ENCODE data around the gene SNU13. TPM values are rescaled to one million over a fixed set of nuclear protein-coding genes. Genes with fewer than 3 reads are reported as not detected.
"Not testable (repeated sequence)": the region's sequence is repeated elsewhere in the genome, so short reads cannot be mapped to it uniquely, and the experiment has no call there.

Gene SNU13
- total RNA-seq, 2 donors from 2014 or later, result 33.3 to 50.6 TPM

- Histone ChIP-seq H3K36me3 (replicated peaks in 1 of 2; ENCODE audit: insufficient read depth in 1 of 2, low read depth in 2 of 2) (peaks cover 19 to 42% of the 10 kb centered on the region in 2 donors), H3K27me3 (no peaks in the 10 kb centered on the region), H3K4me1 (no peaks in the 10 kb centered on the region), H3K27ac (no peak overlapping the region), H3K4me3 (no peak overlapping the region), H3K9me3 (no peaks in the 10 kb centered on the region)
- intact Hi-C loops (cut with DNase I), result no loop called here
- TF ChIP-seq POLR2A (IDR thresholded peaks at IDR 0.05) (no peak), CTCF (IDR thresholded peaks at IDR 0.05) (no peak)
- DNase-seq (no peak), ATAC-seq (no peak)
- WGBS, 2 donors, result 78 to 81% methylated on average over 7 of the region's 7 CpGs
Observed at GRCh38 chr22:41636467-41636866, 52.2 kb downstream of the SNU13 start.

GRCh38 chr22:41634610-41635009 is 54.1 kb downstream of the SNU13 start:
- H3K36me3 ChIP-seq (replicated peaks in 1 of 2; ENCODE audit: insufficient read depth in 1 of 2, low read depth in 2 of 2), result peaks cover 19 to 43% of the 10 kb centered on the region in 2 donors
- H3K4me3 ChIP-seq; H3K4me1 ChIP-seq; H3K9me3 ChIP-seq; intact Hi-C loops (cut with DNase I); H3K27ac ChIP-seq; ATAC-seq; DNase-seq; H3K27me3 ChIP-seq: not testable (repeated sequence)
- WGBS, 2 donors, result 94 to 98% methylated on average over 8 of the region's 8 CpGs

GRCh38 chr22:41631615-41632014 is 57.1 kb downstream of the SNU13 start:
- intact Hi-C loops (cut with DNase I); DNase-seq; H3K9me3 ChIP-seq; H3K27me3 ChIP-seq; H3K4me3 ChIP-seq; ATAC-seq; H3K27ac ChIP-seq; H3K4me1 ChIP-seq: not testable (repeated sequence)
- H3K36me3 ChIP-seq (replicated peaks in 1 of 2; ENCODE audit: insufficient read depth in 1 of 2, low read depth in 2 of 2), result peaks cover 16 to 36% of the 10 kb centered on the region in 2 donors
- WGBS, 2 donors, result 93 to 97% methylated on average over 3 to 9 of the region's 23 CpGs

- H3K9me3 ChIP-seq; H3K4me1 ChIP-seq; H3K27ac ChIP-seq; intact Hi-C loops (cut with DNase I); H3K4me3 ChIP-seq; H3K27me3 ChIP-seq; DNase-seq; ATAC-seq: not testable (repeated sequence)
- WGBS, 2 donors, result 98% methylated on average over 9 of the region's 28 CpGs; no CpG with 5 or more reads in 1 of the 2 donors
- H3K36me3 ChIP-seq (replicated peaks in 1 of 2; ENCODE audit: insufficient read depth in 1 of 2, low read depth in 2 of 2), result peaks cover 11 to 31% of the 10 kb centered on the region in 2 donors
Observed at GRCh38 chr22:41631115-41631514, 57.6 kb downstream of the SNU13 start.

GRCh38 chr22:41625577-41625976 is 63.1 kb downstream of the SNU13 start:
- H3K9me3 ChIP-seq, result no peaks in the 10 kb centered on the region
- no peak overlapping the region for H3K4me3 ChIP-seq
- H3K36me3 ChIP-seq (replicated peaks in 1 of 2; ENCODE audit: insufficient read depth in 1 of 2, low read depth in 2 of 2), result peaks cover 8 to 25% of the 10 kb centered on the region in 2 donors
- TF ChIP-seq CTCF (IDR thresholded peaks at IDR 0.05), result no peak
- no peak for TF ChIP-seq POLR2A (IDR thresholded peaks at IDR 0.05)
- no peak overlapping the region for H3K27ac ChIP-seq
- ATAC-seq (no peak), DNase-seq (no peak)
- intact Hi-C loops (cut with DNase I), result no loop called here
- H3K4me1 ChIP-seq, result peaks cover 15% of the 10 kb centered on the region
- H3K27me3 ChIP-seq, result no peaks in the 10 kb centered on the region
- 93% methylated on average over 7 of the region's 7 CpGs for WGBS, 2 donors

Small RNAs within 50 kb of the gene (small RNA-seq; reads per million reads assigned to genes)
- gene HMGN2P10 (not detected), gene RF00019 (not detected), gene RNU6-476P (not detected), gene RNU6ATAC22P (not detected)

Other genes with a start within 250 kb of the SNU13 start
- 10 to 100 TPM; 23.1 to 27.2 TPM for gene TOB2, start 242.1 kb downstream of the SNU13 start, total RNA-seq
- gene PHF5A, start 220.2 kb downstream of the SNU13 start, total RNA-seq, result 10 to 100 TPM; 15.5 to 19.2 TPM
- 10 to 100 TPM; 32.7 to 75.5 TPM for gene ACO2, start 219.8 kb downstream of the SNU13 start, total RNA-seq
- 10 to 100 TPM; 18.9 to 24.7 TPM for gene POLR3H, start 144.4 kb downstream of the SNU13 start, total RNA-seq
- 10 to 100 TPM; 30.0 to 42.8 TPM for gene CSDC2, start 127.9 kb downstream of the SNU13 start, total RNA-seq
- gene PMM1, start 99.0 kb downstream of the SNU13 start, total RNA-seq, result 10 to 100 TPM; 49.3 to 54.1 TPM
- 10 to 100 TPM; 11.2 to 17.1 TPM for gene DESI1, start 67.8 kb downstream of the SNU13 start, total RNA-seq
- gene XRCC6, start 67.6 kb downstream of the SNU13 start, total RNA-seq, result 100 to 1,000 TPM in 1 of 2 donors, 10 to 100 TPM in 1; 68.7 to 102 TPM
- not detected for gene MEI1, start 10.6 kb upstream of the SNU13 start, total RNA-seq
- 10 to 100 TPM in 1 of 2 donors, 1 to 10 TPM in 1; 3.1 to 13.5 TPM for gene CCDC134, start 111.8 kb upstream of the SNU13 start, total RNA-seq
- gene SREBF2, start 144.2 kb upstream of the SNU13 start, total RNA-seq, result 10 to 100 TPM; 40.2 to 68.6 TPM
- gene SHISA8, start 226.2 kb upstream of the SNU13 start, total RNA-seq, result not detected
- not detected for gene TNFRSF13C, start 237.9 kb upstream of the SNU13 start, total RNA-seq

Measured in body of pancreas (tissue), 4 donors.